Measurements from ENCODE around the gene ATG2B.

The ATG2B gene, protein sequence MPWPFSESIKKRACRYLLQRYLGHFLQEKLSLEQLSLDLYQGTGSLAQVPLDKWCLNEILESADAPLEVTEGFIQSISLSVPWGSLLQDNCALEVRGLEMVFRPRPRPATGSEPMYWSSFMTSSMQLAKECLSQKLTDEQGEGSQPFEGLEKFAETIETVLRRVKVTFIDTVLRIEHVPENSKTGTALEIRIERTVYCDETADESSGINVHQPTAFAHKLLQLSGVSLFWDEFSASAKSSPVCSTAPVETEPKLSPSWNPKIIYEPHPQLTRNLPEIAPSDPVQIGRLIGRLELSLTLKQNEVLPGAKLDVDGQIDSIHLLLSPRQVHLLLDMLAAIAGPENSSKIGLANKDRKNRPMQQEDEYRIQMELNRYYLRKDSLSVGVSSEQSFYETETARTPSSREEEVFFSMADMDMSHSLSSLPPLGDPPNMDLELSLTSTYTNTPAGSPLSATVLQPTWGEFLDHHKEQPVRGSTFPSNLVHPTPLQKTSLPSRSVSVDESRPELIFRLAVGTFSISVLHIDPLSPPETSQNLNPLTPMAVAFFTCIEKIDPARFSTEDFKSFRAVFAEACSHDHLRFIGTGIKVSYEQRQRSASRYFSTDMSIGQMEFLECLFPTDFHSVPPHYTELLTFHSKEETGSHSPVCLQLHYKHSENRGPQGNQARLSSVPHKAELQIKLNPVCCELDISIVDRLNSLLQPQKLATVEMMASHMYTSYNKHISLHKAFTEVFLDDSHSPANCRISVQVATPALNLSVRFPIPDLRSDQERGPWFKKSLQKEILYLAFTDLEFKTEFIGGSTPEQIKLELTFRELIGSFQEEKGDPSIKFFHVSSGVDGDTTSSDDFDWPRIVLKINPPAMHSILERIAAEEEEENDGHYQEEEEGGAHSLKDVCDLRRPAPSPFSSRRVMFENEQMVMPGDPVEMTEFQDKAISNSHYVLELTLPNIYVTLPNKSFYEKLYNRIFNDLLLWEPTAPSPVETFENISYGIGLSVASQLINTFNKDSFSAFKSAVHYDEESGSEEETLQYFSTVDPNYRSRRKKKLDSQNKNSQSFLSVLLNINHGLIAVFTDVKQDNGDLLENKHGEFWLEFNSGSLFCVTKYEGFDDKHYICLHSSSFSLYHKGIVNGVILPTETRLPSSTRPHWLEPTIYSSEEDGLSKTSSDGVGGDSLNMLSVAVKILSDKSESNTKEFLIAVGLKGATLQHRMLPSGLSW (N-terminal part only)

DNA sequence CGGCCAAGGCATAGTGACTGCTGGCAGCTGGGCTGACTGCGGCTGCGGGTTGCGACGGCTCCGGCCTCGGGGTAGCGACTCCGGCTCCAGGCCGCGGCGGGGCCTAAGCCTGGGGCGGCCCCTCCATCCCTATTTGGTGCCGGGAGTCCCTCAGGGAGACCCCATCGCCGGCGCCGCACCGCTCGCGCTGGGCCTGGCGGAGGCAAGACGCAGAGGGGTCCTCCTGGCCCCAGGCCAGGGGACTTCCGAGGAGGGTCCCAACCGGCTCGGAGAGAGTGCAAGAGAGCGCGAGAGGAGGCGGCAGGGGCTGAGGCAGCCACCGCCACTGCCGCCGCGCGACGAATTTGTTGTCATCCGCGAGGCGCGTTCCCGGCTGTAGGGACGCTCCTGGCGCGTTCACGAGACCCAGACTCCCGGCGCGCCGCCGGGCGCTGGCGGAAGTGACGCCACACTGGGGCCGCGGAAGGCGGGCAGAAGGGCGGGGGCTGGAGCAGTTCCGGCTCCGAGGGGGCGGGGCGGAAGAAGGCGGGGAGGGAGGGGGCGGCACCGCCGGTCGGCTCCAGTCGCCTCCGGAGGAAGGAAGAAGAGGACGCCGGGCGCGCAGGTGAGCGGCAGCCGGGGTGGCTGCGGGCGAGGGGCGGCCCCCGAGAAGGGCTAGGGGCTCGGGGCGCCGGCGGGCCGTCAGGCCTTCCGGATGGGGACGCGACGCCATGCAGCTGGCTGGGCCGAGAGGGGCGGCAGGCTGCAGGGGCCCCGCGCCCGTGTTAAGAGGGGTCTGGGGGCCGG lies at the start of gene ATG2B, which contains the start of gene GSKIP:
Gene ATG2B, minus strand, starts transcription at position 377 of the 786 bp plus-strand sequence. Its CDS starts 365 bp downstream, at position 12.
Gene GSKIP, plus strand, starts transcription at position 562 of the 786 bp plus-strand sequence. CDS start 18,722 bp downstream, outside the sequence.
- DNase-seq, result peak; percentile 92

DNA sequence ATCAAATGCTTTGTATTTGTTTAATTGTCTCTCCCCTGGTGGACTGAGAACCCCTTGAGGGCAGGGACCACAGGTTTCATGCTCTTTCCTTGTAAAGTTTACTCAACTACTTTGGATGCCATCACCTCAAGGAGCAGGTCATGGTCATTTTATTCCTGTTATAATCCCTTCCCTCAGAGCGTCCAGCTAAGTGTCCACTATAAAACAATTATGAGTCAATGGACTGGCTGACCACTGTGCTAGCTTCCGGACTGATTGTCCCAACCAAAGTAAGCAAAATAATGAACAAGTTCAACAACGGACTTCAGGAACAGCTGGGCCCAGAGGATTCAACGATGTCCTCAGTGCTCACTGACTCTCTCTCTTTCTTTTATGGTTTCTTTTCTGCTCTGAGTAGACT lies 47.0 kb upstream of the ATG2B start:
- DNase-seq, result no peak

DNA sequence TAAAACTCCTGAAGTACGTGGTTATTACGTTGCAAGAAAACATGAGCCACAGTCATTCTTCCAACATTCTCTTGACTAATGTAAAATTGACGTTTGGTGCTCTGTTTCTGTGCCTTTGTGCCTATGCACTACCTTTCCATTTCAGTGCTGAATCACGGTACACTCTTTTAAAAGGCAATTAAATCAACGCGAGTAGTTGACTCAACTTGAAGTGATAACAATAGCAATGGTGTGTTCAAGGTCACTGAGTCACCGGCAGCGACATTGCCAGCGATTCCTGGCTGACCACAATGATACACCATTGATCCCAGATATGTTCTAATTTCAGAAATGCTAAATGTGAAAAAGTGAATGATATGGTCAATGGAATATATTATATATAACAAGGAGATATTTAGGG lies 46.6 kb upstream of the ATG2B start:
- no peak for DNase-seq

DNA sequence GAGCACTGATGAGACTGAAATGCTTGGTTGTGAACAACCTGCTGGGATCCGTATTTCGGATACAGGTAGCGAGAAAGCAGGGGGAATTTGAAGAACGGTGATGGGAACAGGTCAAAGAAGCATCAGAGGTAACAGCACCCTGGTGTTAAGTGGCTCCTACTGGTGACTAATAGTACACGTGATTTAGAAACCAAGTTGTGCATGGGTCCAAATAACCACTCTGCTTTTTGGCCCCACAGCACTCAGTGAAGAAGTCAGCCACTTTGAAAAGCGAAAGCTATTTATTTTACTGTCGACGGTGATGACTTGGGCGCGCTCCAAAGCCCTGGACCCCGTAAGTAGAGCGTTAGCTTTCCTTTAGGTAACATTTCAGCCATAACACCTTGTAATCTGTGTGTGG lies 45.5 kb upstream of the ATG2B start:
- DNase-seq, result no peak

DNA sequence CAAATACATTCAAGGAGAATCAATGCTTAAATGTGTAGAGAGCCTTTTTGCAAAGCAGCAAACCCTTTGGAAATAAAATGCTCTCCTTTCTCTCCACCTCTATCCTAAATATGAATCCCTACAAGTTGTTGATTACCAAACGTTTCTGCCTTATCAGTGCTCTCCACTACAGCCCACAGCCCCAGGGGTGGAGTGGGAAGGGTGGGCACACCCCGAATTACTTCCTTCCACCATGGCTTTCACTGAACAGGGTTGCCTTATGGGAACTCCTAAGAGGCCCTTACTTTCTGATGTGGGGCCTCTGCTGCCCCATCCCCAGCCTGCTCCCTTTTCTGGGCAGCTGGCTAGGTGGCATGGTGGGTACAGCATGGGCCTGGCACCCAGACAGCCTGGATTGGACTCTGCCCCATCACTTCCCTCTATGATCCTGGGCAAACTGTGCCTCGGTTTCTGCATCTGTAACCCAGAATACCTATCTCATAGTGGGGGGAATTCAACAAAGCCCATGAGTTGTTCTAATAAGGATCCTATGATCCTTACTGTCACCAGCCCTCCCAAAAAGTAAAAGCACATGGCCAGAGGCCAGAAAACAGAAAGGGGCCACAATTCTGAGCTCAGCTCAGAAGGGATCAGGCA lies 44.9 kb upstream of the ATG2B start:
- DNase-seq, result no peak

DNA sequence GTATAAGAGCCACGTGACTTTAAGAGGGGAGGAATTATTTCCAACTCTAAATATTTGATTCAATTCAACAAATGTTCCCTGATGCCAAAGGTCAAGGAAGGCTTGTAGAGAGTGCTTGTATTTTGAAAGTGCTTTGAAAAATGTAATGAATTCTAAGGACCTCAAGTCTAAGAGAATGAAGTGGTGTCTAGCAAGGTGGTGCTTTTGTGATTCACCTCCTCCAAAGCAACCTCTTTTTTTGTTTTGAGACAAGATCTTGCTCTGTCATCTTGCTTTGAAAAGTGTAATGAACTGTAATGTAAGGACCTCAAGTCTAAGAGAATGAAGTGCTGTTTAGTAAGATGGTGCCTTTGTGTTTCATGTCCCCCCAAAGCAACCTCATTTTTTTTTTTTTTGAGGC lies 42.5 kb upstream of the ATG2B start:
- DNase-seq, result no peak

DNA sequence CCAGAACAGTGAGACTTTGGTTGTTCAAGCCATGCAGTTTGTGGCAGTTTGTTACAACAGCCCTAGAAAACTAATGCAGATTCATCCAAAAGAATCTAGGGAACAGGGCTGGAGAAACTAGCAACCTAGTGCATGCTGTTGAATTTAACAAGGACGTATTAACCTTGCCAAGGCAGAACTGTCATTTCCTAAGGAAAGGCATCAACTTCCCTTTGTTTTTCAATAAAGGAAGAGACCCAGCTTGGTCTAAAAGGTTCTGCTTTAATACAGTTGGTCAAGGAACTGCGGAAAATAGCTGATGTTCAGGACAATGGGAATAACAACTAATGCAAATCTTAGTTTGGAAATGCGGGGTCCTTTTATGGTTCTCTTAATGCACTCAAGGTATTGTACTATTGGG lies 40.3 kb upstream of the ATG2B start:
- no peak for DNase-seq

DNA sequence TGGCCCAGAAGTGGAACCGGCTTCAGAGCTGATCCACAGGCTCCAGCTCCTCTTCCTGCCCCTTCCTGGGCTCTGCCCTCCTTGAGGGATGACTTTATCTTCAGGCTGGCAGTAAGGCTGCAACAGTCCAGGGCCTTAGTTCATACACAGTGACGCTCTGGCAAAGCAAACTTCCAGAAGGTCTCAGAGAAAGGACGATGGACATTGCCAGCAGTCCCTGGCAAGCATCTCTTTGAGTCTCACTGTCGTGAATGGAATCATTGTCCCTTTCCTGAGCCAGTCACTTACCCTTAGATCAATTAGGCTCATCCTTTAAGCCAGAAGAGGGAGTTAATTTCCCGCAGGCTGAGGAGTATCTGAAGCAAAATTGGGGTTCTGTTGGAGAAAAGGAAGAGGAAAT lies 37.4 kb upstream of the ATG2B start:
- no peak for DNase-seq

DNA sequence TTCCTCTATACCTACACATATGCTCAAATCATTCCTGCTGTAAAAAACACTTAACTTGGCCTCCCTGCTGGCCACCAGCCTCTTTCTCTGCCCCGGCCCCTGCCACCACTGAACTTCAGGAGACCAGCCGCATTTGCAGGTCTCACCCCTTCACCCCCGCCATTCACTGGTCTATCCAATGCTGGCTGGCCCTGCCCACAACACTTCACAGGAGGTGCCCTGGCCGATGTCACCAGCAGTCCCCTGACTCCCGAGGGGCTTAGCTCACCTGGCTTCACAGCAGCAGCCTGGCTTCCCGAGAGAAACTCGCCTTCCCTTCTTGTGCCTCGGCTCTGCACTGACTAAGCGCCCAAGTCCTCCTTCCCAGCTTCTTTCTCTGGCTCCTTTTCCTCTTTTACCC lies 36.3 kb upstream of the ATG2B start:
- no peak for DNase-seq

DNA sequence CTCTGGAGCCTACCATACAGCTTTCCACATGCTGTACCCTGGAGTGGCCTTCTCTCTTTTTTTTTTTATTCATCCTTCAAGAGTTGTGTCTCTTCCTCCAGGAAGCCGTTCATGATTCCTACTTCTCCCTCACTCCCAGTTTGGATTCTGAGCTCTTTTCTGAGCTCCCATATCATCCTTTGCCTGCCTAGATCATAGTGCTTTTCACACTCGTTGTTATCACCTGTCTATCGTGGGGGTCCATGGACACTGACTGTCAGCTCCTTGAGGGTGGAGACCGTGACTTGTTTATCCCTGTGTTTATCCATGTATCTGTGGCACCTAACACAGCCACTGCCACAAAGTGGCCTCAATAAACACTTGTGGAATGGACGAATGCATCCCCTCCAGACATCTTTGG lies 35.8 kb upstream of the ATG2B start:
- no peak for DNase-seq

DNA sequence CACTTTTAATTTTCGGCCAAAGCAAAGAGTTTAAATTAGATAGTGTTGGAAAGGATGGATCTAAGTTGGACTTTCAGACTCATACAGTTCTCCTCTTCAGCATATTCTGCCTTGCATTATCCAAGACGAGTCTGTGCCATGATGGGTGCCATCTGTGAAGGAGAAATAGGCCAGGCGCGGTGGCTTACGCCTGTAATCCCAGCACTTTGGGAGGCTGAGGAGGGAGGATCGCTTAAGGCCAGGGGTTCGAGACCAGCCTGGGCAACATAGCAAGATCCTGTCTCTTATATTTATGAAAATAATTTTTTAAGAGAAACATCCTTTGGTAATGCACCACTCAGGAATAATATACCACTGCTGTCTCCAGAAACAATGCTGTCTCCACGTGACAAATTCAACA lies 35.3 kb upstream of the ATG2B start:
- DNase-seq, result no peak

DNA sequence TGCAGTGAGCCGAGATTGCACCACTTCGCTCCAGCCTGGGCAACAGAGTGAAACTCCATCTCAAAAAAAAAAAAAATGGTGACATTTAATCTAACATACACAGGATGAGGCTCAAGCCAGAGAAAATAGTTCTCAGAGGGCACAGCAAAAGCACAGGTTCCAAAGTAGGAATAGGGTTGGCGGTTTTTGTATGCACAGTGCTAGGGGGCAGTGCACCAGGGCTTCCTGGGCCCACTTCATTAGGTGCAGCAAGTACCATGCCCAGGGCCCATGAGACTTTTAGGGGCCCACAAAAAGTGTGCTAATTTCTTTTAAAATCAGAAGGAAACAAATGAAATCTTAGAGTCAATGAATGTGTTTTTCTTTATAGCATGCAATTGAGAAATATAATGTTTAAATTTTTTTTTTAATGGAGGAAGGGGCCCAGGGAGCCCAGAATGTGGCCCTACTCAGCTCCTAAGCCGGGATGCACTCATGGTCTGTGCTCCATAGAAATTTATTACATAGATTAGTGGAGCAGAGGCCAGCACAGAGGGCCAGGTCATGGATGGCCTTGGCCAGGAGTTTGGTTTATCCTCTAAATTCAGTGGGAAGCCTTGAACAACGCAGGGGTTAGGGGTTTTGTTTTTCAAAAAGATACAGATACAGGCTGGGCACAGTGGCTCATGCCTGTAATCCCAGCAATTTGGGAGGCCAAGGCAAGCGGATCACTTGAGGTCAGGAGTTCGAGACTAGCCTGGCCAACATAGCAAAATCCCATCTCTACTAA lies 31.1 kb upstream of the ATG2B start:
- DNase-seq, result no peak

DNA sequence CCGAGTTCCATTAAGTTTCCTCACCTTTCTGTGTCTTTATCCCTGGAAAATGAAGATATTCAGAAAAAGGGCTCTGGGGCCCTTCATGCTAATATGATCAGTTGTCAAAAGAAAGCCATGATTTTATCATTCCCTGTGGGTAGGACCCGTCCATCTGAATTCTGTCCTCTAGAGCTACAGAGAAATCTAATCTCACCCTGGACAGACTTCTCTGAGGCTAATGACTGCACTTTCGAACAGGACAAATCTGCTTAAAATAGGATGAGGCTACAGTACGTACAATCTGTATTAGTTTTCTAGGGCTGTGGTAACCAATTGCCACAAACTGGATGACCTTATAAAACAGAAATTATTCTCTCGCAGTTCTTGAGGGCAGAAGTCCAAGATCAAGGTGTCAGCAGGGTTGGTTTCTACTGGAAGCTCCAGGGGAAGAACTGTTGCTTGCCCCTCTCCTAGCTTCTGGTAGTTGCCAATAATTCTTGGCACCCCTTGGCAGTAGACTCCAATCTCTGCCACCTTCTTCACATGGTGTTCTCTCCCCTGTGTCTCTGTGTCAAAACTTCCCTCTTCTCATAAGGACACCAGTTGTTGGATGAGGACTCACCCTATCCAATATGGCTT lies 30.0 kb upstream of the ATG2B start:
- DNase-seq, result no peak

DNA sequence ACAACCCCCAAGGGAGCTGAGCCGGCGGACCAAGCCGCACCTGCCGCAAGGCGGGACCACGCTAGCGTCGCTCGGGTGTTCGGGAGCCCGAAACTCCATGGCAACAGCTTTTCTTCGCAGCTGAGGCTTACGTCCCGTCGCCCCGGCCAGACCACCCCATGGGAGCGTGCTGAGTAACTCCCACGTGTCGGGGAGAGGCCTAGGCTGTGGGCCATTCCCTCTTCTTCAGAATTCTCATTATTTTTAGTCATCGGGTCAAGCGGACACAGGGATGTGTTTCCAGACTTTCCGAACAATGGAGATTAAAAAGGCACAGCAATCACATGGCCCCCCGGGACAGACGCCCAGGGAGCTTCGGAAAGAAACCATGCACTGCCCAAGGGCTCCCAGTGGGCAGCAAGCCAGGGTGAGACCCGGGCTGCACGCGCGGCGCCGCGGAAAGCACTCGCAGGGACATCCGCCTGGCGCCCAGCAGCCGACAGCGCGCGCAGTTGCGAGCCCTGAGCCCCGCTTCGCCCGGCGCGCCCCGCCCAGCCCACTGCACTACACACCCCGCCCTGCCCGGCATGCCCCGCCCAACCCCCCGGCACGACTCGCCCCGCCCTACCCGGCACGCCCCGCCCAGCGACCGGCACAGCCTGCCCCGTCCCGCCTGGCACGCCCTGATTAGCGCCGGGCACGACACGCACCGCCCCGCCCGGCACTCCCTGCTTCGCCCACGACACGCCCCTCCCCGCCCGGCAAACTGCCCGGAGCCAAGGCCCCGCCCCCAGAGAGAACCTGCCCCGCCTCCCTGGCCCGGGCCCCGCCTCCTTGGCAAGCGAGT lies 28.4 kb upstream of the ATG2B start:
- peak; percentile 92 for DNase-seq

DNA sequence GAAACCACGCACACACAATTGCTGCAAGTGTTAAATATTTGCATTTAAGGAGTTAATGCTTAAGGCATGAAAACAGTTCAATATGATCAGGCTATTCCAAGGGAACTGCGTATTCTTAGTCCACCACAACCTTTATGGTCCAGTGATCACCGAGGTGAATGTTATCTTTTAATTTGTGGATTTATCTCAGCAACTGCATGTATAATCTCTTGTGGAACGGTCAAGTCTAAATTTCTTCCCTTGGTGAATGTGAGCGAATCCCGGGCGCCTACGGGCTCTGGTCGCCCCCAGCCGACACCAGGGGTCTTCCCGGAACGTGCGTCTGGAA lies 27.8 kb upstream of the ATG2B start:
- DNase-seq, result no peak

DNA sequence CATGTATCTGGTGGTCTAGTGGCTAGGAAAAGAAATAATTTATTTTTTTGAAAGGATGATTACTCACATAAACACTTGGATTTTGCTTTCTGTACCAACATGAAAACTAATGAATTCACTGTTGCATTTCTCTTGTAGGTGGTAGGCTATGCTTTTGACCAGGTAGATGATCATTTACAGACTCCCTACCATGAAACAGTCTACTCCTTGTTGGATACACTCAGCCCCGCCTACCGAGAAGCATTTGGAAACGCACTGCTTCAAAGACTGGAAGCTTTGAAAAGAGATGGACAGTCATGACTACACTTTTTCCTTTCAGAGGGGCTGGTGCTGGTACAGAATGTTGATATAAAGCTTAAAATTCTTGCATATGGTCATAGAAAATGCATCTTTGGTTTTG lies 22.2 kb upstream of the ATG2B start:
- no peak for DNase-seq

DNA sequence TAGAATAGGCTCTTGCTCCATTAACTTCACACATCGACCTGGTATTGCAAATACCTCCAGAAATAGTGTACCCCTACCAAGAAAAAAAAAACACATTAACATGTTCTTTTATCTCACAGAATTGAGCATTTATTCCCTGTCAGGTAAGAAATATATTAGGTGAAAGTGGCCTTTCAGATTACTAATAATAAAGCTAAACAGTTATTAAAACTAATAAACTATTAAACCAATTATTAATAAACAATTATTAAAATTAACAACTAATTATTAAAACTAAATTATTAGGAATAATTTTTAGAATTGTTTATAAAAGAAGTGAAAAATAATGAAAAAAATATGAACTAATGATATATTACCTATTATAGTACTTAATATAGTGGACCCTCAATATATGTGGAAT lies 21.6 kb upstream of the ATG2B start:
- DNase-seq, result no peak

DNA sequence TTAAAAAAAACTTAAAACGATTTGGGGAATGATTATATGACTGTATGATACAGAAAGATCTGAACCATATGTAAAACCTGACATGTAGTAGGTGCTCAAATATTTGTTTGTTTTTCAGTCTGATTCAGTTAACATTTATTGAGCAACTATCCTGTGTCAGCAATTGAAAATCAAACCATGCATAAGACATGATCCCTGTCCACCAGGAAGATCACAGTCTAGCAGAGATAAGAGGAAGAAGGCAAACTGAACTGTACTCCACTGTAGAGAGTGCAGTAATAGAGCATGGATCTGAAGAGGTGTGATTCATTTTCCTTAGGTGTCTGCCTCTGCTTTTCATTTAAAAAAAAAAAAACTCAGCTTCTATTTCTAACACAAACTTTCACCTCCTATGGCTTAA lies 20.9 kb upstream of the ATG2B start:
- DNase-seq, result no peak

DNA sequence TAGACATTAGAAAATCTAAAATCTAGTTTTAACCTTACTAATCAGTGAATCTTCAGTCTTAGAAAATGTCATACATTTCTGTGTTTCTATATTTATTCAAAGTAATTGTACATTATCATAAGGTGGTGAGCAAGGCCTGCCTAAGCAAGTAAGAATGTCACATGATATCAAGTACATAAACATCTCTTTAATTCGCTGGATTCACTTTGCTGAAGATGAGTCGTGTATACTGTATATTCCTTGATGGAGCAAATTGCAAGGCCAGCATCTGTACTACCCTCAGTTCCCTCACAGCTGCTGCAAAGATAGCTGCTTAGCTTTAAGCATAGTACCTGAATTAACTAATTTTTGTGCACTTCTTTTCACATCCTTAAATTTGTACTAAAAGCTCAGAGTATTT lies 20.3 kb upstream of the ATG2B start:
- DNase-seq, result no peak

DNA sequence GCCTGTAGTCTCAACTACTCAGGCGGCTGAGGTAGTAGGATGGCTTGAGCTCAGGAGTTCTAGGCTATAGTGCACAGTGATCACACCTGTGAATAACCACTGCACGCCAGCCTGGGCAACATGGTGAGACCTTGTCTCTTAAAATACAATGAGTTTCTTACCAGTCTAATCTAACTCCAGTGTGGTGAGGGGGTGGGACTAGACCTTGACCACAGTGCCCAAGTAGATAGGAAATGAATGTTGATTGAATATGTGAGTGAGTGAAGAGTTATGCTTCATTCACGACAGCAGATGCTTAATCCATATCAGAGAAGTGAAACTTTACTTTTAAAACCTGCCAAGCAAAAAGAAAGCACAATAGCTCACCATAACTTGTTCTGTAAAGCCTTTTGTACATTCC lies 17.6 kb upstream of the ATG2B start:
- no peak for DNase-seq

Measured in NCI-H1092 (cell line).